Myocyte (in vitro differentiated cells): ENCODE measurements around the gene ENTHD1. TPM values are rescaled to one million over a fixed set of nuclear protein-coding genes. Genes with fewer than 3 reads are reported as not detected.

Source experiments
- DNase-seq: peaks from one replicate; pipeline ENCODE4 v3.0.0-alpha.2; 2012; ENCODE audit warnings: low read depth
- polyA plus RNA-seq: library from polyadenylated mRNA; unstranded; fragments of >200 nt; gene quantifications from one replicate; pipeline ENCODE4 v1.2.1, GENCODE V29; 2012; ENCODE audit warnings: missing spikeins
- total RNA-seq: library from RNA; depleted of rRNA; stranded (reverse); fragments of >200 nt; gene quantifications from 2 replicates; pipeline ENCODE4 v1.2.3, GENCODE V29; 2014

Gene ENTHD1
- not detected in 2 replicates for total RNA-seq
- not detected for polyA plus RNA-seq

- DNase-seq, result no peak
These were observed at the start of gene ENTHD1 for GRCh38 chr22:39893526-39893925. Gene ENTHD1 (minus strand): TSS chr22:39893760. CDS start chr22:39887748, 6,012 bp downstream.

GRCh38 chr22:39943337-39943736 lies 49.8 kb upstream of the ENTHD1 start:
- DNase-seq, result no peak

- DNase-seq, result no peak
These were observed 49.1 kb upstream of the ENTHD1 start for GRCh38 chr22:39942439-39943230.

- DNase-seq, result no peak
These were observed 48.0 kb upstream of the ENTHD1 start for GRCh38 chr22:39941601-39942000.

GRCh38 chr22:39940757-39941305 lies 47.3 kb upstream of the ENTHD1 start:
- no peak for DNase-seq

- DNase-seq, result no peak
These were observed 46.3 kb upstream of the ENTHD1 start for GRCh38 chr22:39939830-39940229.

- no peak for DNase-seq
These were observed 45.0 kb upstream of the ENTHD1 start for GRCh38 chr22:39938509-39939111.

- DNase-seq, result no peak
These were observed 44.3 kb upstream of the ENTHD1 start for GRCh38 chr22:39937906-39938305.

- no peak for DNase-seq
These were observed 43.1 kb upstream of the ENTHD1 start for GRCh38 chr22:39936523-39937145.

GRCh38 chr22:39935612-39936011 lies 42.1 kb upstream of the ENTHD1 start:
- no peak for DNase-seq

GRCh38 chr22:39935116-39935515 lies 41.6 kb upstream of the ENTHD1 start:
- DNase-seq, result no peak

- no peak for DNase-seq
These were observed 40.2 kb upstream of the ENTHD1 start for GRCh38 chr22:39933741-39934140.

GRCh38 chr22:39932918-39933649 lies 39.5 kb upstream of the ENTHD1 start:
- peak; percentile 12 for DNase-seq

- DNase-seq, result no peak
These were observed 38.6 kb upstream of the ENTHD1 start for GRCh38 chr22:39932166-39932565.

GRCh38 chr22:39931251-39931650 lies 37.7 kb upstream of the ENTHD1 start:
- no peak for DNase-seq

- DNase-seq, result no peak
These were observed 35.3 kb upstream of the ENTHD1 start for GRCh38 chr22:39928536-39929520.

- no peak for DNase-seq
These were observed 34.0 kb upstream of the ENTHD1 start for GRCh38 chr22:39927544-39927943.

GRCh38 chr22:39926753-39927152 lies 33.2 kb upstream of the ENTHD1 start:
- no peak for DNase-seq

- DNase-seq, result no peak
These were observed 32.5 kb upstream of the ENTHD1 start for GRCh38 chr22:39925909-39926679.
